HepG2 (cell line): ENCODE data around the gene SLC16A13. TPM values are rescaled to one million over a fixed set of nuclear protein-coding genes. Genes with fewer than 3 reads are reported as not detected.
"Not testable (repeated sequence)": the region's sequence is repeated elsewhere in the genome, so short reads cannot be mapped to it uniquely, and the experiment has no call there.

Source experiments
- BHLHE40 ChIP-seq: IDR thresholded peaks from 2 replicates; pipeline ENCODE4 v1.6.1; 2011; ENCODE audit warnings: low read length, improper control_type of control experiment
- CEBPG ChIP-seq: IDR thresholded peaks from 2 replicates; pipeline ENCODE4 v1.6.1; 2016
- CREM ChIP-seq, 2 experiments: sonication (generic) in 1 of 2; formaldehyde crosslinking in 1 of 2; IDR thresholded peaks; 2 replicates each; pipeline versions ENCODE4 v1.4.0 to v1.6.1; 2016 to 2020; ENCODE audit warnings: antibody characterized with exemption in 1 of 2, mild to moderate bottlenecking in 1 of 2, missing genetic modification reagents in 1 of 2
- EP300 ChIP-seq, 3 experiments: sonication (generic) in 1 of 3; formaldehyde crosslinking in 1 of 3; IDR thresholded peaks; 2 replicates each; pipeline versions ENCODE4 v1.5.1 to v1.6.1; 2011 to 2020; ENCODE audit warnings: low read depth in 2 of 3, low read length in 2 of 3, borderline replicate concordance in 1 of 3, improper control_type of control experiment in 1 of 3, mild to moderate bottlenecking in 1 of 3, missing genetic modification reagents in 1 of 3, moderate library complexity in 1 of 3
- ERF ChIP-seq: IDR thresholded peaks from 2 replicates; pipeline ENCODE4 v1.6.1; 2018; ENCODE audit warnings: missing biosample characterization, missing genetic modification reagents
- FOSL2 ChIP-seq: sonication (generic); formaldehyde crosslinking; IDR thresholded peaks from 2 replicates; pipeline ENCODE4 v1.4.0; 2020; ENCODE audit warnings: missing genetic modification reagents
- IRF2 ChIP-seq: IDR thresholded peaks from 2 replicates; pipeline ENCODE4 v1.6.1; 2018; ENCODE audit warnings: missing genetic modification reagents, missing compliant biosample characterization
- KLF16 ChIP-seq, 2 experiments: sonication (generic) in 1 of 2; formaldehyde crosslinking in 1 of 2; IDR thresholded peaks; 2 replicates each; pipeline versions ENCODE4 v1.6.1 to v1.8.0; 2016 to 2023; ENCODE audit warnings: missing genetic modification reagents in 2 of 2, missing compliant biosample characterization in 1 of 2
- NFIC ChIP-seq: IDR thresholded peaks from 2 replicates; pipeline ENCODE4 v1.6.1; 2012; ENCODE audit warnings: mild to moderate bottlenecking, low read length, inconsistent platforms
- PHF21A ChIP-seq: sonication (generic); formaldehyde crosslinking; IDR thresholded peaks from 2 replicates; pipeline ENCODE4 v1.5.0; 2020; ENCODE audit warnings: mild to moderate bottlenecking, missing genetic modification reagents
- PHF8 ChIP-seq: sonication (generic); formaldehyde crosslinking; IDR thresholded peaks from 2 replicates; pipeline ENCODE4 v1.5.0; 2020; ENCODE audit warnings: missing genetic modification reagents
- RAD51 ChIP-seq: fragments of 450-650 bp; IDR thresholded peaks from 2 replicates; pipeline ENCODE4 v1.6.1; 2016; ENCODE audit warnings: borderline replicate concordance
- RCOR2 ChIP-seq: IDR thresholded peaks from 2 replicates; pipeline ENCODE4 v1.6.1; 2016; ENCODE audit warnings: missing biosample characterization, missing genetic modification reagents
- SP5 ChIP-seq: IDR thresholded peaks from 2 replicates; pipeline ENCODE4 v1.6.1; 2016; ENCODE audit warnings: low read depth, borderline replicate concordance
- TCF7 ChIP-seq: sonication (generic); IDR thresholded peaks from 2 replicates; pipeline ENCODE4 v1.6.1; 2016; ENCODE audit warnings: antibody characterized with exemption, low read depth
- TCF7L2 ChIP-seq: IDR thresholded peaks from 2 replicates; pipeline ENCODE4 v1.6.1; 2011; ENCODE audit warnings: mild to moderate bottlenecking, low read depth, low read length, moderate library complexity
- TEAD3 ChIP-seq: optimal IDR thresholded peaks from 2 replicates; pipeline ENCODE3; 2016; ENCODE audit warnings: borderline replicate concordance
- YEATS2 ChIP-seq: sonication (generic); formaldehyde crosslinking; IDR thresholded peaks from 2 replicates; pipeline ENCODE4 v1.4.0; 2020; ENCODE audit warnings: missing genetic modification reagents, borderline replicate concordance
- ZNF331 ChIP-seq: sonication (generic); formaldehyde crosslinking; IDR thresholded peaks from 2 replicates; pipeline ENCODE4 v1.4.0; 2020; ENCODE audit warnings: missing genetic modification reagents
- ZNF337 ChIP-seq: sonication (generic); formaldehyde crosslinking; IDR thresholded peaks from 2 replicates; pipeline ENCODE4 v1.5.1; 2020; ENCODE audit warnings: missing genetic modification reagents, low read depth, mild to moderate bottlenecking, borderline replicate concordance
- ZNF792 ChIP-seq: IDR thresholded peaks from 2 replicates; pipeline ENCODE4 v1.6.1; 2016
- ZNF883 ChIP-seq: sonication (generic); formaldehyde crosslinking; IDR thresholded peaks from 2 replicates; pipeline ENCODE4 v1.5.1; 2020; ENCODE audit warnings: mild to moderate bottlenecking, missing genetic modification reagents; ENCODE audit errors: not compliant biosample characterization
- polyA plus RNA-seq, 8 experiments: library from polyadenylated mRNA; depleted of rRNA in 3 of 8; stranded (reverse) in 7 of 8; unstranded in 1 of 8; fragments of >200 nt; fragmentation: Illumina TruSeq in 4 of 8; extraction: Trizol in 4 of 8; gene quantifications; 2 replicates each; pipeline versions ENCODE4 v1.2.1 to v1.2.3, GENCODE V29; 2011 to 2016; ENCODE audit warnings: low read depth in 4 of 8, missing spikeins in 1 of 8, mixed read lengths in 1 of 8; ENCODE audit not compliant: insufficient read depth in 1 of 8
- total RNA-seq, 5 experiments: library from RNA; depleted of rRNA; stranded (reverse); fragments of >200 nt; fragmentation: Illumina TruSeq; extraction: Trizol; gene quantifications; 2 replicates each; pipeline ENCODE4 v1.2.3, GENCODE V29; 2016; ENCODE audit warnings: low read depth in 1 of 5
- TF ChIP-seq, protein P1 (sequence below): sonication (generic); formaldehyde crosslinking; IDR thresholded peaks from 2 replicates; pipeline ENCODE4 v1.5.0; 2020; ENCODE audit warnings: mild to moderate bottlenecking, missing genetic modification reagents, borderline replicate concordance
- TF ChIP-seq, protein P2 (sequence below): IDR thresholded peaks from 2 replicates; pipeline ENCODE4 v1.6.1; 2016
- TF ChIP-seq, protein P3 (sequence below): IDR thresholded peaks from 2 replicates; pipeline ENCODE4 v1.6.1; 2016; ENCODE audit warnings: low read depth

The SLC16A13 gene
- total and polyA plus RNA-seq, 2 of the 13 experiments (the other 11 are each of a cell fraction or from before 2014, with no cell fraction given): 2.2 to 3.0 TPM

DNA sequence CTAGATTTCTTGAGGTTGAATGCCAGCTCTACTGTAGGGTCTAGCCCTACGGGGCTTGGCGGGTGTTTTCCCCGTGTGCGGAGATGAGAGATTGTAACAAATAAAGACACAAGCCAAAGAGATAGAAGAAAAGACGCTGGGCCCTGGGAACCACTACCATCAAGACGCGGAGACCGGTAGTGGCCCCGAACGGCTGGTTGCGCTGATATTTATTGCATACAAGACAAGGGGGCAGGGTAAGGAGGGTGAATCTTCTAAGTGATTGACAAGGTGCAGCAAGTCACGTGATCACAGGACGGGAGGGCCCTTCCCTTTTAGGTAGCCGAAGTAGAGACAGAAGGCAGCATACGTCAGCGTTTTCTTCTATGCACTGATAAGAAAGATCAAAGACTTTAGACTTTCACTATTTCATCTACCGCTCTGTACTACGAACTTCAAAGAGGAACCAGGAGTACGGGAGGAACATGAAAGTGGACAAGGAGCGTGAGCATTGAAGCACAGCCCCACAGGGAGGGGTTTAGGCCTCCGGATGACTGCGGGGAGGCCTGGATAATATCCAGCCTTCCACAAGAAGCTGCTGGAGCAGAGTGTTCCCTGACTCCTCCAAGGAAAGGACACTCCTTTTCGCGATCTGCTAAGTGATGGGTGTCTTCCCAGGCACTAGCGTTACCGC lies 11.0 kb downstream of the SLC16A13 start (continued):
- TF ChIP-seq SP5 (CRISPR knock-in tag) (peak; percentile 25; the same call in 1 of the 2 replicates), NFIC (peak; percentile 51; the same call in 1 of the 2 replicates), ZNF792 (CRISPR knock-in tag) (0 out of 2 replicates have a peak, but pooled peaks have one; percentile 18), FOSL2 (CRISPR knock-in tag) (peak; percentile 48), ZNF883 (peak; percentile 11), EP300 (IDR thresholded peaks at IDR 0.05; ENCODE audit: low read depth in 2 of 2, low read length in 2 of 2) (peak in 1 of 2 experiments; percentile 47; a peak in 1 of 4 replicates), EP300 (CRISPR knock-in tag; IDR thresholded peaks at IDR 0.05; ENCODE audit: borderline replicate concordance) (peak; percentile 89), IRF2 (CRISPR knock-in tag) (peak; percentile 75; the same call in 1 of the 2 replicates), ZNF337 (0 out of 2 replicates have a peak, but pooled peaks have one; percentile 56), PHF21A (CRISPR knock-in tag) (peak; percentile 56; the same call in 1 of the 2 replicates), TCF7L2 (peak; percentile 77), RCOR2 (CRISPR knock-in tag) (0 out of 2 replicates have a peak, but pooled peaks have one; percentile 25), RAD51 (peak; percentile 96), TCF7 (peak; percentile 94), TEAD3 (CRISPR knock-in tag) (peak; percentile 33), PHF8 (CRISPR knock-in tag) (0 out of 2 replicates have a peak, but pooled peaks have one; percentile 31), CEBPG (CRISPR knock-in tag) (peak; percentile 54; the same call in 1 of the 2 replicates), ERF (0 out of 2 replicates have a peak, but pooled peaks have one; percentile 11), BHLHE40 (peak; percentile 74), CREM (IDR thresholded peaks at IDR 0.05) (peak; percentile 79), YEATS2 (CRISPR knock-in tag) (peak; percentile 66; the same call in 1 of the 2 replicates), KLF16 (CRISPR knock-in tag; IDR thresholded peaks at IDR 0.05) (peak in 1 of 2 experiments; percentile 26; a peak in 1 of 4 replicates), ZNF331 (CRISPR knock-in tag) (peak; percentile 43; the same call in 1 of the 2 replicates)
- TF ChIP-seq, protein P1, sequence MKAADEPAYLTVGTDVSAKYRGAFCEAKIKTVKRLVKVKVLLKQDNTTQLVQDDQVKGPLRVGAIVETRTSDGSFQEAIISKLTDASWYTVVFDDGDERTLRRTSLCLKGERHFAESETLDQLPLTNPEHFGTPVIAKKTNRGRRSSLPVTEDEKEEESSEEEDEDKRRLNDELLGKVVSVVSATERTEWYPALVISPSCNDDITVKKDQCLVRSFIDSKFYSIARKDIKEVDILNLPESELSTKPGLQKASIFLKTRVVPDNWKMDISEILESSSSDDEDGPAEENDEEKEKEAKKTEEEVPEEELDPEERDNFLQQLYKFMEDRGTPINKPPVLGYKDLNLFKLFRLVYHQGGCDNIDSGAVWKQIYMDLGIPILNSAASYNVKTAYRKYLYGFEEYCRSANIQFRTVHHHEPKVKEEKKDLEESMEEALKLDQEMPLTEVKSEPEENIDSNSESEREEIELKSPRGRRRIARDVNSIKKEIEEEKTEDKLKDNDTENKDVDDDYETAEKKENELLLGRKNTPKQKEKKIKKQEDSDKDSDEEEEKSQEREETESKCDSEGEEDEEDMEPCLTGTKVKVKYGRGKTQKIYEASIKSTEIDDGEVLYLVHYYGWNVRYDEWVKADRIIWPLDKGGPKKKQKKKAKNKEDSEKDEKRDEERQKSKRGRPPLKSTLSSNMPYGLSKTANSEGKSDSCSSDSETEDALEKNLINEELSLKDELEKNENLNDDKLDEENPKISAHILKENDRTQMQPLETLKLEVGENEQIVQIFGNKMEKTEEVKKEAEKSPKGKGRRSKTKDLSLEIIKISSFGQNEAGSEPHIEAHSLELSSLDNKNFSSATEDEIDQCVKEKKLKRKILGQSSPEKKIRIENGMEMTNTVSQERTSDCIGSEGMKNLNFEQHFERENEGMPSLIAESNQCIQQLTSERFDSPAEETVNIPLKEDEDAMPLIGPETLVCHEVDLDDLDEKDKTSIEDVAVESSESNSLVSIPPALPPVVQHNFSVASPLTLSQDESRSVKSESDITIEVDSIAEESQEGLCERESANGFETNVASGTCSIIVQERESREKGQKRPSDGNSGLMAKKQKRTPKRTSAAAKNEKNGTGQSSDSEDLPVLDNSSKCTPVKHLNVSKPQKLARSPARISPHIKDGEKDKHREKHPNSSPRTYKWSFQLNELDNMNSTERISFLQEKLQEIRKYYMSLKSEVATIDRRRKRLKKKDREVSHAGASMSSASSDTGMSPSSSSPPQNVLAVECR (CRISPR knock-in tag): peak; percentile 50; the same call in 1 of the 2 replicates
- TF ChIP-seq, protein P2, sequence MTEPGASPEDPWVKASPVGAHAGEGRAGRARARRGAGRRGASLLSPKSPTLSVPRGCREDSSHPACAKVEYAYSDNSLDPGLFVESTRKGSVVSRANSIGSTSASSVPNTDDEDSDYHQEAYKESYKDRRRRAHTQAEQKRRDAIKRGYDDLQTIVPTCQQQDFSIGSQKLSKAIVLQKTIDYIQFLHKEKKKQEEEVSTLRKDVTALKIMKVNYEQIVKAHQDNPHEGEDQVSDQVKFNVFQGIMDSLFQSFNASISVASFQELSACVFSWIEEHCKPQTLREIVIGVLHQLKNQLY (CRISPR knock-in tag): peak; percentile 75
- TF ChIP-seq, protein P3, sequence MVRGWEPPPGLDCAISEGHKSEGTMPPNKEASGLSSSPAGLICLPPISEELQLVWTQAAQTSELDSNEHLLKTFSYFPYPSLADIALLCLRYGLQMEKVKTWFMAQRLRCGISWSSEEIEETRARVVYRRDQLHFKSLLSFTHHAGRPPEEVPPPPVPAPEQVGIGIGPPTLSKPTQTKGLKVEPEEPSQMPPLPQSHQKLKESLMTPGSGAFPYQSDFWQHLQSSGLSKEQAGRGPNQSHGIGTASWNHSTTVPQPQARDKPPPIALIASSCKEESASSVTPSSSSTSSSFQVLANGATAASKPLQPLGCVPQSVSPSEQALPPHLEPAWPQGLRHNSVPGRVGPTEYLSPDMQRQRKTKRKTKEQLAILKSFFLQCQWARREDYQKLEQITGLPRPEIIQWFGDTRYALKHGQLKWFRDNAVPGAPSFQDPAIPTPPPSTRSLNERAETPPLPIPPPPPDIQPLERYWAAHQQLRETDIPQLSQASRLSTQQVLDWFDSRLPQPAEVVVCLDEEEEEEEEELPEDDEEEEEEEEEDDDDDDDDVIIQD (CRISPR knock-in tag): peak; percentile 49; the same call in 1 of the 2 replicates
- not testable (repeated sequence) for TF ChIP-seq CREM (CRISPR knock-in tag; IDR thresholded peaks at IDR 0.05)
